AG04449 (cell line): Measurements from ENCODE around the gene MBD3L3.
"Not testable (repeated sequence)": the region's sequence is repeated elsewhere in the genome, so short reads cannot be mapped to it uniquely, and the experiment has no call there.

Source experiments
- CTCF ChIA-PET: fragments of 350-600 bp; formaldehyde crosslinking; extraction: SDS; loops from one replicate; lab custom pipeline; 2021; ENCODE audit warnings: antibody characterized with exemption; lab: Yijun Ruan, JAX
- POLR2A ChIA-PET: fragments of 400-600, 350-600 bp; formaldehyde crosslinking; extraction: SDS; loops from one replicate; lab custom pipeline; 2020; ENCODE audit warnings: antibody characterized with exemption, inconsistent platforms; lab: Yijun Ruan, JAX
- DNase-seq: peaks from one replicate; pipeline ENCODE4 v3.0.0-alpha.2; 2010; ENCODE audit warnings: low read depth, low spot score
- H3K4me3 ChIP-seq: 2 replicates; pipeline ENCODE4 v1.5.1; 2011; ENCODE audit warnings: low read depth, mild to moderate bottlenecking, control low read depth, low read length
- TF ChIP-seq, protein P1 (sequence below): IDR thresholded peaks from one replicate; pipeline ENCODE4 v1.5.1; 2011; ENCODE audit warnings: mild to moderate bottlenecking, moderate library complexity, low read length, control low read depth, inconsistent platforms; ENCODE audit not compliant: insufficient read depth; ENCODE audit errors: missing control alignments

MBD3L3 gene

DNA sequence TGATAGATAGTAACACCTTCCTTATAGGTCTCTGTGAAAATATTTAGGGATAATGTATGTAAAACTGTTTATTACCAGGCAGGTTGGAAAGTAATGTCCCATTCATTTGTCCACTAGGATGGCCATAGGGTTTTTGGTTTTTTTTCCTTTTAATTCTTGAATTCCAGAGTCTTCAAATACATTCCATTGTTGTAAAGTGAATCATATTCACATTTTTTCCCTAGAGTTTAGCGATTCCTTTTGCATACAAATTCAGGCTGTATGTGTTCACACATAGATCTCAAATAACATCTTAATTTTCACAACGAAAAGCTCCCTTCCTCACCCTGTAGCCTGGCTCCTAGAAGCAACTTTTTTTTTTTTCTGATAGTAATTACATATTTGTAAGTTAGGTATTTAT, 9.2 kb upstream of the MBD3L3 start:
- no peak overlapping the region for H3K4me3 ChIP-seq
- TF ChIP-seq, protein P1, sequence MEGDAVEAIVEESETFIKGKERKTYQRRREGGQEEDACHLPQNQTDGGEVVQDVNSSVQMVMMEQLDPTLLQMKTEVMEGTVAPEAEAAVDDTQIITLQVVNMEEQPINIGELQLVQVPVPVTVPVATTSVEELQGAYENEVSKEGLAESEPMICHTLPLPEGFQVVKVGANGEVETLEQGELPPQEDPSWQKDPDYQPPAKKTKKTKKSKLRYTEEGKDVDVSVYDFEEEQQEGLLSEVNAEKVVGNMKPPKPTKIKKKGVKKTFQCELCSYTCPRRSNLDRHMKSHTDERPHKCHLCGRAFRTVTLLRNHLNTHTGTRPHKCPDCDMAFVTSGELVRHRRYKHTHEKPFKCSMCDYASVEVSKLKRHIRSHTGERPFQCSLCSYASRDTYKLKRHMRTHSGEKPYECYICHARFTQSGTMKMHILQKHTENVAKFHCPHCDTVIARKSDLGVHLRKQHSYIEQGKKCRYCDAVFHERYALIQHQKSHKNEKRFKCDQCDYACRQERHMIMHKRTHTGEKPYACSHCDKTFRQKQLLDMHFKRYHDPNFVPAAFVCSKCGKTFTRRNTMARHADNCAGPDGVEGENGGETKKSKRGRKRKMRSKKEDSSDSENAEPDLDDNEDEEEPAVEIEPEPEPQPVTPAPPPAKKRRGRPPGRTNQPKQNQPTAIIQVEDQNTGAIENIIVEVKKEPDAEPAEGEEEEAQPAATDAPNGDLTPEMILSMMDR = no peak
- CTCF ChIA-PET = interaction anchor here (1.5 kb wide), 1 partner anchor 273 kb away, joined by 6 read pairs; no protein-coding TSS in a partner anchor
- POLR2A ChIA-PET = no interaction called here
- DNase-seq = peak; percentile 24

DNA sequence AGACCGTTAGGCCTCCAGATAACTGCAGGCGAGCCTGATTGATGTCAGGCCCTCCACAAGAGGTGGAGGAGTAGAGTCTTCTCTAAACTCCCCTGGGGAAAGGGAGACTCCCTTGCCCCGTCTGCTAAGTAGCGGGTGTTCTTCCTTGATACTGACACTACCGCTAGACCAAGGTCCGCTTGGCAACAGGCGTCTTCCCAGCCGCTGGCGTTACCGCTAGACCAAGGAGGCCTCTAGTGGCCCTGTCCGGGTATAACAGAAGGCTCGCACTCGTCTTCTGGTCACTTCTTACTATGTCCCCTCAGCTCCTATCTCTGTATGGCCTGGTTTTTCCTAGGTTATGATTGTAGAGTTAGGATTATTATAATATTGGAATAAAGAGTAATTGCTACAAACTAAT, 8.6 kb upstream of the MBD3L3 start:
- POLR2A ChIA-PET, DNase-seq, CTCF ChIA-PET, H3K4me3 ChIP-seq: not testable (repeated sequence)

DNA sequence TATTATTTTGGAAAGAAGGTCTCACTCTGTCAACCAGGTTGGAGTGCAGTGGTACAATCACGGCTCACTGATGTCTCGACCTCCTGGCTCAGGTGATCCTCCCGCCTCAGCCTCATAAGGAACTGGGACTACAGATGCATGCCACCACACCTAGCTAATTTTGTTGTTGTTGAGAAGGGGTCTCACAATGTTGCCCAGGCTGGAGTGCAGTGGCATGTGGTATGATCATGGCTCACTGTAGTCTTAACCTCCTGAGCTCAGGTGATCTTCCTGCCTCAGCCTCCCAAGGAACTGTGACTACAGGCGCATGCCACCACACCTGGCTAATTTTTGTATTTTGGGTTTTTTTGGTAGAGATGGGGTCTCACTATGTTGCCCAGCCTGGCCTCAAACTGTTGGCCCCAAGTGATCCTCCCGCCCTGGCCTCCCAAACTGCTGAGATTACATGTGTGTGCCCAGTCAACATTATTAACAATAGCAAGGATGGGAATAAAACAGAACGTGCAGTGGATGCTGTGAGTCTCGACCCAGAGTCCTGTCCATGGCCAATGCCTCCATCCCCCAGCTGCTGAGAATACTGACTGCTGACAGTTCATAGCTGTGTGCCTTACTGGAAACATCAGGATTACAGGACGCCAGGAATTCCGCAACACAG, 5.4 kb upstream of the MBD3L3 start:
- TF ChIP-seq, protein P1 = no peak
- CTCF ChIA-PET = no interaction called here
- POLR2A ChIA-PET = no interaction called here
- no peak overlapping the region for H3K4me3 ChIP-seq
- DNase-seq = no peak

DNA sequence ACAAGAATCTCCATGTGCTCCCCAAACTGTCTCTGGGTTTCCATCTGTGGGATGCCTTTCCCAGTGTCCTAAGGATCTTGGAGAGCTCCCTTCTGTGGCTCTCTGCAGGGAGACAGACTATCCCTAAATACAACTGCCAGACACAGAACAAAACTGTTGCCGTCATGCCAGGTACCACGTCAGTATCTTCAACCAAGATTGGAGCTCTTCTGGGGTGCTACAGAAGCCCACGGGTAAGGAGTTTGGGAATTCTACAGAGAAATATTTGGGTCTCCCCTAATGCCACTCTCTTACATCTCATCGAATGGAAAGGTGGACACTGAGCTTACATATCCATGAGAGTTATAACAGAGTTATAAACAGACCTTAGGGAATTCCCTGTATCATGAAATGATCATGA, 4.9 kb upstream of the MBD3L3 start:
- TF ChIP-seq, protein P1 = no peak
- DNase-seq = no peak
- no peak overlapping the region for H3K4me3 ChIP-seq
- ChIA-PET CTCF (no interaction called here), POLR2A (no interaction called here)

DNA sequence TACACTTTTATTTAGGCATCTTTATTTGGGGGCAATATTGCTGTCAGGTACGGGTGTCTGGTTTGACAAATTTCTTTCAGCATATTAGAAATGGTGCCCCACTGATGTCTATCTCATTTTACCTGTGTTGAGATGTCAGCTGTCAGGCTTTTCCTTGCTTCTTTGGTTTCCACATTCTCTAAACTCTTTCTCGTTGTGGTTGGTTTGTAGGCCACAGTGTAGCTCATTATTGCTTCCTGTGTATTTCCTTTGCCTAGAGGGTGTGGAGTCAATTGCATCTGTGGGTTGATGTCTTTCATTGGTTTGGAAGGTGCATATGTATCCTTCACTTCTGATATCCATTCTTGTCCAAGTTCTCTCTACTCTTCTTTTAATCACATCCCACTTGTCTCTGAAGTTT, 1.5 kb upstream of the MBD3L3 start:
- CTCF ChIA-PET, H3K4me3 ChIP-seq, DNase-seq, POLR2A ChIA-PET: not testable (repeated sequence)

DNA sequence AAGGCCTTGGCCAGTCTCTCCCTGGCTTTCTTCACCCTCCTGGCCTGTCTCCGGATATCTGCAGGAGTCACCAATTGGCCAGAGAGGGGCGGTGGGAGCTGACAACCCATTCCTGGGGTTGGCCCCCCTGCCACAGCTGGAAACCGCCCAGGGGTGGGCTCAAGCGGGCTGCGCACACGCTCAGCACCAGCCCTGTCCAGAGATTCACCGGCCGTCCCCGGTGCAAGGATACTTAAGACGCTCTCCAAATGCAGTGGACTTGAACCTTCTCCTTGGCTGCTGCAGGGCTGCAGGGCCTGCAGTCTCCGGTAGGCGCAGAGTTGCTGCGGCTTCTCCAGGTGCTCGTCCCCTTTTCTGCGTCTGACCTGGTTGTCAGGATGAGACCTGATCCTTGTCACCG, 2.1 kb downstream of the MBD3L3 start:
- POLR2A ChIA-PET, DNase-seq, H3K4me3 ChIP-seq, CTCF ChIA-PET: not testable (repeated sequence)

DNA sequence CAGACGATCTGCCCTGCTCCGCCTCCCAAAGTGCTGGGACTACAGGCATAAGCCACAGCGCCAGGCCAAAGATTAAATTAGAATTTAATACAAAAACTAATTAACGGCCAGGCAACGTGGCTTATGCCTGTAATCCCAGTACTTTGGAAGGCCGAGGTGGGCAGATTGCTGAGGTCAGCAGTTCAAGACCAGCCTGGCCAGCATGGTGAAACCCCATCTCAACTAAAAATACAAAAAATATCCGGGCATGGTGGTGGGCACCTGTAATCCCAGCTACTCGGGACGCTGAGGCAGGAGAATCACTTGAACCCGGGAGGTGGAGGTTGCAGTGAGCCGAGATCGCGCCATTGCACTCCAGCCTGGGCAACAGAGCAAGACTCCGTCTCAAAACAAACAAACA, 2.8 kb downstream of the MBD3L3 start:
- CTCF ChIA-PET, POLR2A ChIA-PET, DNase-seq, H3K4me3 ChIP-seq: not testable (repeated sequence)

DNA sequence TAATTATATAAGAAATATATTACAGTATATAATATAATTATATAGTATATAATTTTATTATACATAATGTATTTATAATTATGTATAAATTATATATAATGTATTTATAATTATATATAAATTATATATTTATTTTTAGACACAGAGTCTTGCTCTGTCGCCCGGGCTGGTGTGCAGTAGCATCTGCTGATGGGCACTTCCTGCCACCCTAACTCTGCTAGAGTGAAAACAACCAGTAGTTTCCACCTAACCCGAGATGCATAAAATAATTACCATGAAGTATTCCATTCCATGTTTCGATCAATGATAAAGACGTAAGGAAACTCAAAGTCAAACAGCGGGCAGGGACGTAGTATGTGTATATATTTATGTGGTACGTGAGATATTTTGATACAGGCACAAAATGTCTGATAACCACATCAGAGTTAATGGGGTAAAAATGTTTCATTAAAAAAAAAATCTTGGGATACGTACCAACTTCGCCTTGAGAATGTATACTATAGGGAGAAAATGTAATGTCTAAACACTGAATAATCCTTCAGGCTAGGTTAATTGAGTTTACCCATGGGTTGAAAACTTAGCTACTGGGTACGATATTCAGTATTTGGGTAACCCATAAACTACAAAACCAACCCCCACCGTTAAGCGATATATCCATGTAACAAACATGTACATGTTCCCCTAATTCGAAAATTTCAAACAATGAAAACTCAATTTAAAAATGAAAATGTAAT, 3.7 kb downstream of the MBD3L3 start:
- POLR2A ChIA-PET, DNase-seq, CTCF ChIA-PET, H3K4me3 ChIP-seq: not testable (repeated sequence)

DNA sequence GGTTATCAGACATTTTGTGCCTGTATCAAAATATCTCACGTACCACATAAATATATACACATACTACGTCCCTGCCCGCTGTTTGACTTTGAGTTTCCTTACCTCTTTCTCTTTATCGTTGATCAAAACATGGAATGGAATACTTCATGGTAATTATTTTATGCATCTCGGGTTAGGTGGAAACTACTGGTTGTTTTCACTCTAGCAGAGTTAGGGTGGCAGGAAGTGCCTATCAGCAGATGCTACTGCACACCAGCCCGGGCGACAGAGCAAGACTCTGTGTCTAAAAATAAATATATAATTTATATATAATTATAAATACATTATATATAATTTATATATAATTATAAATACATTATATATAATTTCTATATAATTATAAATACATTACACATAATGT, 5.6 kb downstream of the MBD3L3 start:
- H3K4me3 ChIP-seq, DNase-seq, POLR2A ChIA-PET, CTCF ChIA-PET: not testable (repeated sequence)

DNA sequence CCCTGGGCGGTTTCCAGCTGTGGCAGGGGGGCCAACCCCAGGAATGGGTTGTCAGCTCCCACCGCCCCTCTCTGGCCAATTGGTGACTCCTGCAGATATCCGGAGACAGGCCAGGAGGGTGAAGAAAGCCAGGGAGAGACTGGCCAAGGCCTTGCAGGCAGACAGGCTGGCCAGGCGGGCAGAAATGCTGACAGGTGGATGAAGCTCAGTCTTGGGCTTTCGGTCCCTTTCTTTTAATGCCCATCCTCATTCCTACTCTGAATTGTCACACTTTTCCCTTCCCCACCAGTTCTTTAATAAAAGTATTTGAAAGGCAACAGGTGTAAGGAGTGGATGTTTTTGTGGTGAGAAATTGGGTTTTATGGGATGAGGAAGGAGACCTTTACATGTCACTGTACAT, 7.1 kb downstream of the MBD3L3 start:
- POLR2A ChIA-PET = not testable (repeated sequence)

DNA sequence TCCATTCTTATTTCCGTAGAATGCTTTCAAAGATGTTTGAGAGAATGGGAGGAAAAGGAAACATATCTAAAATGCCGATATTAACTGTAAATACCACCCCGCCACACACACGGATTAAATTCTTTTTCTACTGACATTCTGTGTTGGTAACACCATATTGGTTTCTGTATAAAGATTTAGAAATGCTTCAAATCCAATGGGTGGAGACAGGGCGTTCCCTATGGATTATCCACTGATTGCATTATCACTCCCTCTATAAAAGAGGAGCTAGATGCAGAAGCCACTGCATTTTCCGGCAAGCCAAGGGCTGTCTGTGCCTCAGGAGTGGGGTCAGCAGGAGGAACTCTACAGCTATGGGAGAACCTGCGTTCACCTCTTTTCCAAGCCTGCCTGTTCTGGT, 9.5 kb downstream of the MBD3L3 start, which contains the start of gene MBD3L2:
MBD3L2 (plus strand) TSS at position 301 of the 400 bp plus-strand sequence; CDS start at position 354, 53 bp downstream.
- CTCF ChIA-PET, POLR2A ChIA-PET, DNase-seq, H3K4me3 ChIP-seq: not testable (repeated sequence)

More for the DNA sequence above, 7.1 kb downstream of the MBD3L3 start:
- DNase-seq, CTCF ChIA-PET, H3K4me3 ChIP-seq: not testable (repeated sequence)

DNA sequence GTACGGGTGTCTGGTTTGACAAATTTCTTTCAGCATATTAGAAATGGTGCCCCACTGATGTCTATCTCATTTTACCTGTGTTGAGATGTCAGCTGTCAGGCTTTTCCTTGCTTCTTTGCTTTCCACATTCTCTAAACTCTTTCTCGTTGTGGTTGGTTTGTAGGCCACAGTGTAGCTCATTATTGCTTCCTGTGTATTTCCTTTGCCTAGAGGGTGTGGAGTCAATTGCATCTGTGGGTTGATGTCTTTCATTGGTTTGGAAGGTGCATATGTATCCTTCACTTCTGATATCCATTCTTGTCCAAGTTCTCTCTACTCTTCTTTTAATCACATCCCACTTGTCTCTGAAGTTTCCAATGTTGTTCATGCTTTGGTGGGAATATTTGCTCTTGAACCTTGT, 16.9 kb downstream of the MBD3L3 start:
- CTCF ChIA-PET, DNase-seq, POLR2A ChIA-PET, H3K4me3 ChIP-seq: not testable (repeated sequence)

DNA sequence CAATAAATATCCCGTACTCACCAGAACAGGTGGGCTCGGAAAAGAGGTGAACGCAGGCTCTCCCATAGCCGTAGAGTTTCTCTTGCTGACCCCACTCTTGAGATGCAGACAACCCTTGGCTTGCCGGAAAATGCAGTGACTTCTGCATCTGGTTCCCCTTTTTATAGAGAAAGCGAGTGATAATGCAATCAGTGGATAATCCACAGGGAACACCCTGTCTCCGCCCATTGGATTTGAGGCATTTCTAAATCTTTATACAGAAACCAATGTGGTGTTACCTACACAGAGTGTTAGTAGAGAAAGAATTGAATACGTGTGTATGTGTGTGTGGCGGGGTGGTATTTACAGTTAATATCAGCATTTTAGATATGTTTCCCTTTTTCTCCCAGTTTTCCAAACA, 18.4 kb downstream of the MBD3L3 start, which contains the start of gene MBD3L4:
MBD3L4 (minus strand) TSS at position 101 of the 400 bp plus-strand sequence; CDS start at position 66, 35 bp downstream.
- H3K4me3 ChIP-seq, DNase-seq, POLR2A ChIA-PET, CTCF ChIA-PET: not testable (repeated sequence)
